NCI-H2081 (cell line): Measurements from ENCODE around the gene LCE2C.

ENCODE experiments used
- DNase-seq, 2 experiments: peaks; one replicate each; lab custom pipeline; 2025; lab: John Stamatoyannopoulos, UW

Gene LCE2C

GRCh38 chr1:152725261-152725660, 50.2 kb downstream of the LCE2C start:
- no peak for DNase-seq
